ENCODE measurements around the gene MRPS25.

DNA sequence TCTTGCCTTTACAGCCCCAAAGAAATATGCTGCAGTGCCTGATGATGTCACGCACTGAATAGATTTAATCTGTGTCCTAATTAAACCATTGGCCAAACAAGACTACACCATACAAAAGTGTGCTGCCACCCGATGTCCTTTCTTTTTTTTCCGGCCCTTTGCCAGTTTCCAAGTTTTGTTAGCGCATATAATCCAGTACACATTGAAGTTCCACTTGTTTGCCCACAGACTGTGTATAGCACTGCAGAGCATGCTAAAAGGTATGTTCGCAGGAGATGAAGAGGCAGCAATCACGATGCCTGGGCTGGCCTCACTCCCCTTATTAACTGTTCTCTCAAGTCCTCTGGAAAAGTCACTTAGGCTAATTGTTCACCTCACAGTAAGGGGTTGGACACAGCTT is 26.8 kb downstream of the MRPS25 start:
- TF ChIP-seq, protein P1, sequence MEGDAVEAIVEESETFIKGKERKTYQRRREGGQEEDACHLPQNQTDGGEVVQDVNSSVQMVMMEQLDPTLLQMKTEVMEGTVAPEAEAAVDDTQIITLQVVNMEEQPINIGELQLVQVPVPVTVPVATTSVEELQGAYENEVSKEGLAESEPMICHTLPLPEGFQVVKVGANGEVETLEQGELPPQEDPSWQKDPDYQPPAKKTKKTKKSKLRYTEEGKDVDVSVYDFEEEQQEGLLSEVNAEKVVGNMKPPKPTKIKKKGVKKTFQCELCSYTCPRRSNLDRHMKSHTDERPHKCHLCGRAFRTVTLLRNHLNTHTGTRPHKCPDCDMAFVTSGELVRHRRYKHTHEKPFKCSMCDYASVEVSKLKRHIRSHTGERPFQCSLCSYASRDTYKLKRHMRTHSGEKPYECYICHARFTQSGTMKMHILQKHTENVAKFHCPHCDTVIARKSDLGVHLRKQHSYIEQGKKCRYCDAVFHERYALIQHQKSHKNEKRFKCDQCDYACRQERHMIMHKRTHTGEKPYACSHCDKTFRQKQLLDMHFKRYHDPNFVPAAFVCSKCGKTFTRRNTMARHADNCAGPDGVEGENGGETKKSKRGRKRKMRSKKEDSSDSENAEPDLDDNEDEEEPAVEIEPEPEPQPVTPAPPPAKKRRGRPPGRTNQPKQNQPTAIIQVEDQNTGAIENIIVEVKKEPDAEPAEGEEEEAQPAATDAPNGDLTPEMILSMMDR (IDR thresholded peaks at IDR 0.05; ENCODE audit: low read length), result no peak
- no peak for TF ChIP-seq EZH2 (IDR thresholded peaks at IDR 0.05; ENCODE audit: borderline replicate concordance, low read length)
